GM18498 (cell line): ENCODE results near the gene SLC25A11.

Source experiments
- ATAC-seq: cut with Tn5 transposase; IDR thresholded peaks from one replicate; pipeline ENCODE4 v1.9.1; 2021; ENCODE audit warnings: mild to moderate bottlenecking, moderate library complexity; ENCODE audit not compliant: unreplicated experiment

SLC25A11 gene

GRCh38 chr17:4939796-4940554 lies at the start of gene SLC25A11, which contains the start of gene RNF167:
Gene SLC25A11 (minus strand): TSS chr17:4940046. CDS start chr17:4939910, 136 bp downstream.
Gene RNF167 (plus strand): TSS chr17:4940268. CDS start chr17:4940910, 642 bp downstream.
- ATAC-seq = peak; percentile 74

- no peak for ATAC-seq
Observed at GRCh38 chr17:4987767-4988567, 48.1 kb upstream of the SLC25A11 start.

GRCh38 chr17:4986951-4987766 lies 47.3 kb upstream of the SLC25A11 start, which contains the start of gene CAMTA2:
Gene CAMTA2 (minus strand): TSS chr17:4987675. CDS start chr17:4986222, 1,453 bp downstream.
- ATAC-seq = peak; percentile 76

GRCh38 chr17:4986403-4986802 lies 46.6 kb upstream of the SLC25A11 start:
- ATAC-seq = no peak

GRCh38 chr17:4982305-4982704 lies 42.5 kb upstream of the SLC25A11 start:
- no peak for ATAC-seq

- no peak for ATAC-seq
Observed at GRCh38 chr17:4980644-4981216, 40.9 kb upstream of the SLC25A11 start.

- ATAC-seq = no peak
Observed at GRCh38 chr17:4978726-4979125, 38.9 kb upstream of the SLC25A11 start.

- no peak for ATAC-seq
Observed at GRCh38 chr17:4974115-4974670, 34.3 kb upstream of the SLC25A11 start.

- ATAC-seq = no peak
Observed at GRCh38 chr17:4973256-4974114, 33.6 kb upstream of the SLC25A11 start.

GRCh38 chr17:4972752-4973151 lies 32.9 kb upstream of the SLC25A11 start:
- no peak for ATAC-seq

- no peak for ATAC-seq
Observed at GRCh38 chr17:4972322-4972721, 32.5 kb upstream of the SLC25A11 start.

- ATAC-seq = no peak
Observed at GRCh38 chr17:4971826-4972225, 32.0 kb upstream of the SLC25A11 start.

- ATAC-seq = no peak
Observed at GRCh38 chr17:4970273-4970672, 30.4 kb upstream of the SLC25A11 start.

GRCh38 chr17:4969551-4970173 lies 29.8 kb upstream of the SLC25A11 start:
- no peak for ATAC-seq

GRCh38 chr17:4969047-4969550 lies 29.3 kb upstream of the SLC25A11 start:
- no peak for ATAC-seq

GRCh38 chr17:4968486-4969046 lies 28.7 kb upstream of the SLC25A11 start:
- ATAC-seq = no peak

GRCh38 chr17:4967539-4968485 lies 28.0 kb upstream of the SLC25A11 start, which contains the start of gene SPAG7:
Gene SPAG7 (minus strand): TSS chr17:4967817. CDS start chr17:4967804, 13 bp downstream.
- ATAC-seq = peak; percentile 69
